ENCODE measurements around the gene UBR3. TPM values are rescaled to one million over a fixed set of nuclear protein-coding genes. Genes with fewer than 3 reads are reported as not detected.

Gene UBR3
- polyA plus RNA-seq, 2 of the 4 experiments (the other 2 are of a cell fraction) = 11.0 to 23.1 TPM

DNA sequence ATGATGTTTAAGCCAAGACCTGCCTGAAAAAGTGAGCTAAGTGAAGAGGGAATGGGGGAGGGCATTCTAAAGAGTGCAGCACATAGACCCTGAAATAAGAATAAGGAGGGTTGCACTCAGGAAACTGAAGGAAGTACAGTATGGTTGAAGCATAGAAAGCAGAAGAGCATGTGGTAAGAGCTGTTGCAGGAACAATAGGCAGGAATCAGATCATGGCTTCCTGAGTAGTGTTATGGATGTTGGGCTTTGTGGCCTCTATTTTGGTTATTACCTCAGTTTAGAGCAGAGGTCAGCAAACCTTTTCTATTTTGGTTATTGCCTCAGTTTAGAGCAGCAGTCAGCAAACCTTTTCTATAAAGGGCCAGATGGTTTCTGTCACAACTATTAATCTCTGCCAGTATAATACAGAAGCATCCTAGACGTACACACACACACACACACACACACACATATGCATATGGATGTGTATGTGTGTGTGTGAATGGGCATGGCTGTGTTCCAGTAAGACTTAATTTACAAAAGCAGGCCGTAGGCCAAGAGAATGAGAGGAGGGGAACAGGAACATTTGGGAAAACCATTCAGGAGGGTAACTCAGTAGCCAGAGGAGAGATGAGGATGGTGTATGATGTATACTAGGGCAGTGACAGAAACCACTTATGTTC is 259.6 kb downstream of the UBR3 start (continued):
- TF ChIP-seq, protein P1, sequence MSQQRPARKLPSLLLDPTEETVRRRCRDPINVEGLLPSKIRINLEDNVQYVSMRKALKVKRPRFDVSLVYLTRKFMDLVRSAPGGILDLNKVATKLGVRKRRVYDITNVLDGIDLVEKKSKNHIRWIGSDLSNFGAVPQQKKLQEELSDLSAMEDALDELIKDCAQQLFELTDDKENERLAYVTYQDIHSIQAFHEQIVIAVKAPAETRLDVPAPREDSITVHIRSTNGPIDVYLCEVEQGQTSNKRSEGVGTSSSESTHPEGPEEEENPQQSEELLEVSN (IDR thresholded peaks at IDR 0.05; ENCODE audit: borderline replicate concordance, low read depth) = no peak
- no peak for TF ChIP-seq PHF8 (IDR thresholded peaks at IDR 0.05; ENCODE audit: borderline replicate concordance, low read depth)
- TF ChIP-seq ZNF302 (CRISPR knock-in tag; IDR thresholded peaks at IDR 0.05) = no peak
- no peak for TF ChIP-seq NFE2L2 (conservative IDR thresholded peaks at IDR 0.05; ENCODE audit: low read length)
- no peak for TF ChIP-seq ELK1 (IDR thresholded peaks at IDR 0.05; ENCODE audit: low read depth, low read length)
- TF ChIP-seq ZFP36 (IDR thresholded peaks at IDR 0.05; ENCODE audit: borderline replicate concordance, partially characterized antibody) = no peak
- TF ChIP-seq HEYL (CRISPR knock-in tag; IDR thresholded peaks at IDR 0.05) = no peak
- no peak for TF ChIP-seq CHD4 (IDR thresholded peaks at IDR 0.05; ENCODE audit: borderline replicate concordance)

DNA sequence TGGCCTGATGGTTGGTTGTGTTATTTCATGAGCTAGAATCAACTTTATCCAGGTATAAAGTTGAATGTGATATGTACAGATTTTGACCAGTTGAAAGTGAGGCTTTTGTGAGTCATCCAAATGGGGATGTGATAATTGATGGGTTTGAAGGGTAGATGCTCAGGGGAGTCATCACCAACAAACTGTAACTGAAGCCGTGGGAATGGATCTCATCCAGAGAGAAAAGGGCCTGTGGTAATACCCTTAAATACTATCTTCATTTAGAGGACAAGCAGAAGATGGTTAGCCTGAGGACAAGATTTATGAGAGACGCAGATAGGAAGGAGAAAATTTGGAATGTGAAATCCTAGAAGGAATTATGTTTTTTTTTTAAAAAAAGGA is 260.1 kb downstream of the UBR3 start:
- Histone ChIP-seq H3K4me1 (no peaks in the 10 kb centered on the region), H3K4me2 (no peak overlapping the region), H3K4me3 (no peak overlapping the region), H3K27ac (no peak overlapping the region), H3K9me3 (no peaks in the 10 kb centered on the region)
- TF ChIP-seq RNF2 (IDR thresholded peaks at IDR 0.05; ENCODE audit: borderline replicate concordance, low read depth) = no peak
- FAIRE-seq (no peak), ATAC-seq (no peak), DNase-seq (ENCODE audit: low read depth in 1 of 2, low spot score in 1 of 2) (no peak)
- ChIA-PET CTCF (no interaction called here), POLR2A (no interaction called here)
- WGBS (ENCODE audit: missing lambda C conversion rate) = 89% methylated on average over 2 of the region's 2 CpGs

- Histone ChIP-seq H3K9me3 (no peaks in the 10 kb centered on the region), H3K4me1 (no peaks in the 10 kb centered on the region), H3K4me3 (no peak overlapping the region), H3K4me2 (no peak overlapping the region), H3K27ac (no peak overlapping the region)
- 93% methylated on average over 5 of the region's 5 CpGs for WGBS (ENCODE audit: missing lambda C conversion rate)
- DNase-seq (ENCODE audit: low read depth in 1 of 2, low spot score in 1 of 2) (no peak), ATAC-seq (no peak), FAIRE-seq (no peak)
- POLR2A ChIA-PET = no interaction called here
- CTCF ChIA-PET = no interaction called here
- TF ChIP-seq HOXA7 (CRISPR knock-in tag; IDR thresholded peaks at IDR 0.05) (no peak), TFCP2L1 (CRISPR knock-in tag; IDR thresholded peaks at IDR 0.05) (no peak), GATA3 (IDR thresholded peaks at IDR 0.05; ENCODE audit: borderline replicate concordance) (no peak), JUNB (IDR thresholded peaks at IDR 0.05) (no peak), EHMT2 (IDR thresholded peaks at IDR 0.05; ENCODE audit: low read depth) (no peak), TP53 (CRISPR knock-in tag; IDR thresholded peaks at IDR 0.05) (no peak), JUN (IDR thresholded peaks at IDR 0.05) (no peak), NFE2L2 (conservative IDR thresholded peaks at IDR 0.05; ENCODE audit: low read length) (no peak), FOSL2 (IDR thresholded peaks at IDR 0.05) (no peak), FOSL2 (CRISPR knock-in tag; IDR thresholded peaks at IDR 0.05) (no peak), MAX (IDR thresholded peaks at IDR 0.05) (no peak), USF2 (IDR thresholded peaks at IDR 0.05) (no peak), ZFP36 (IDR thresholded peaks at IDR 0.05; ENCODE audit: borderline replicate concordance, partially characterized antibody) (no peak), ZNF302 (CRISPR knock-in tag; IDR thresholded peaks at IDR 0.05) (no peak), MYC (IDR thresholded peaks at IDR 0.05; ENCODE audit: borderline replicate concordance, low read length) (no peak)
- TF ChIP-seq, protein P2, sequence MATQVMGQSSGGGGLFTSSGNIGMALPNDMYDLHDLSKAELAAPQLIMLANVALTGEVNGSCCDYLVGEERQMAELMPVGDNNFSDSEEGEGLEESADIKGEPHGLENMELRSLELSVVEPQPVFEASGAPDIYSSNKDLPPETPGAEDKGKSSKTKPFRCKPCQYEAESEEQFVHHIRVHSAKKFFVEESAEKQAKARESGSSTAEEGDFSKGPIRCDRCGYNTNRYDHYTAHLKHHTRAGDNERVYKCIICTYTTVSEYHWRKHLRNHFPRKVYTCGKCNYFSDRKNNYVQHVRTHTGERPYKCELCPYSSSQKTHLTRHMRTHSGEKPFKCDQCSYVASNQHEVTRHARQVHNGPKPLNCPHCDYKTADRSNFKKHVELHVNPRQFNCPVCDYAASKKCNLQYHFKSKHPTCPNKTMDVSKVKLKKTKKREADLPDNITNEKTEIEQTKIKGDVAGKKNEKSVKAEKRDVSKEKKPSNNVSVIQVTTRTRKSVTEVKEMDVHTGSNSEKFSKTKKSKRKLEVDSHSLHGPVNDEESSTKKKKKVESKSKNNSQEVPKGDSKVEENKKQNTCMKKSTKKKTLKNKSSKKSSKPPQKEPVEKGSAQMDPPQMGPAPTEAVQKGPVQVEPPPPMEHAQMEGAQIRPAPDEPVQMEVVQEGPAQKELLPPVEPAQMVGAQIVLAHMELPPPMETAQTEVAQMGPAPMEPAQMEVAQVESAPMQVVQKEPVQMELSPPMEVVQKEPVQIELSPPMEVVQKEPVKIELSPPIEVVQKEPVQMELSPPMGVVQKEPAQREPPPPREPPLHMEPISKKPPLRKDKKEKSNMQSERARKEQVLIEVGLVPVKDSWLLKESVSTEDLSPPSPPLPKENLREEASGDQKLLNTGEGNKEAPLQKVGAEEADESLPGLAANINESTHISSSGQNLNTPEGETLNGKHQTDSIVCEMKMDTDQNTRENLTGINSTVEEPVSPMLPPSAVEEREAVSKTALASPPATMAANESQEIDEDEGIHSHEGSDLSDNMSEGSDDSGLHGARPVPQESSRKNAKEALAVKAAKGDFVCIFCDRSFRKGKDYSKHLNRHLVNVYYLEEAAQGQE (IDR thresholded peaks at IDR 0.05) = no peak
- TF ChIP-seq, protein P3, sequence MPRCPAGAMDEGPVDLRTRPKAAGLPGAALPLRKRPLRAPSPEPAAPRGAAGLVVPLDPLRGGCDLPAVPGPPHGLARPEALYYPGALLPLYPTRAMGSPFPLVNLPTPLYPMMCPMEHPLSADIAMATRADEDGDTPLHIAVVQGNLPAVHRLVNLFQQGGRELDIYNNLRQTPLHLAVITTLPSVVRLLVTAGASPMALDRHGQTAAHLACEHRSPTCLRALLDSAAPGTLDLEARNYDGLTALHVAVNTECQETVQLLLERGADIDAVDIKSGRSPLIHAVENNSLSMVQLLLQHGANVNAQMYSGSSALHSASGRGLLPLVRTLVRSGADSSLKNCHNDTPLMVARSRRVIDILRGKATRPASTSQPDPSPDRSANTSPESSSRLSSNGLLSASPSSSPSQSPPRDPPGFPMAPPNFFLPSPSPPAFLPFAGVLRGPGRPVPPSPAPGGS (IDR thresholded peaks at IDR 0.05) = no peak
- TF ChIP-seq, protein P4, sequence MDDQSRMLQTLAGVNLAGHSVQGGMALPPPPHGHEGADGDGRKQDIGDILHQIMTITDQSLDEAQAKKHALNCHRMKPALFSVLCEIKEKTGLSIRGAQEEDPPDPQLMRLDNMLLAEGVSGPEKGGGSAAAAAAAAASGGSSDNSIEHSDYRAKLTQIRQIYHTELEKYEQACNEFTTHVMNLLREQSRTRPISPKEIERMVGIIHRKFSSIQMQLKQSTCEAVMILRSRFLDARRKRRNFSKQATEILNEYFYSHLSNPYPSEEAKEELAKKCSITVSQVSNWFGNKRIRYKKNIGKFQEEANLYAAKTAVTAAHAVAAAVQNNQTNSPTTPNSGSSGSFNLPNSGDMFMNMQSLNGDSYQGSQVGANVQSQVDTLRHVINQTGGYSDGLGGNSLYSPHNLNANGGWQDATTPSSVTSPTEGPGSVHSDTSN (IDR thresholded peaks at IDR 0.05) = no peak
Measured at GRCh38 chr2:170088776-170089175, 261.5 kb downstream of the UBR3 start.
